HepG2 (cell line): Measurements from ENCODE around the gene NFATC3. TPM values are rescaled to one million over a fixed set of nuclear protein-coding genes. Genes with fewer than 3 reads are reported as not detected.
A peak's percentile ranks its signal among the peaks of the same experiment; 100 is the strongest.

Experiments used
- DMTF1 ChIP-seq: sonication (generic); formaldehyde crosslinking; IDR thresholded peaks from 2 replicates; pipeline ENCODE4 v1.4.0; 2020; ENCODE audit warnings: mild to moderate bottlenecking, missing genetic modification reagents
- FOXK1 ChIP-seq: sonication (generic); formaldehyde crosslinking; IDR thresholded peaks from 2 replicates; pipeline ENCODE4 v1.4.0; 2020; ENCODE audit warnings: low read depth, missing genetic modification reagents, borderline replicate concordance
- GLI4 ChIP-seq: sonication (generic); formaldehyde crosslinking; IDR thresholded peaks from 2 replicates; pipeline ENCODE4 v1.5.1; 2020; ENCODE audit warnings: missing genetic modification reagents, mild to moderate bottlenecking, moderate library complexity, borderline replicate concordance
- MNT ChIP-seq: fragments of 450-650 bp; IDR thresholded peaks from 2 replicates; pipeline ENCODE4 v1.6.1; 2016
- MTERF4 ChIP-seq: sonication (generic); formaldehyde crosslinking; IDR thresholded peaks from 2 replicates; pipeline ENCODE4 v1.8.0; 2023; ENCODE audit warnings: mild to moderate bottlenecking, missing genetic modification reagents
- NFE2L1 ChIP-seq: sonication (generic); formaldehyde crosslinking; IDR thresholded peaks from 2 replicates; pipeline ENCODE4 v1.4.0; 2020; ENCODE audit warnings: missing genetic modification reagents, mild to moderate bottlenecking, borderline replicate concordance
- RFX1 ChIP-seq: fragments of 450-650 bp; IDR thresholded peaks from 2 replicates; pipeline ENCODE4 v1.6.1; 2017
- SMC3 ChIP-seq: IDR thresholded peaks from 2 replicates; pipeline ENCODE4 v1.6.1; 2011; ENCODE audit warnings: low read length, improper control_type of control experiment
- TGIF2 ChIP-seq: IDR thresholded peaks from 2 replicates; pipeline ENCODE4 v1.6.1; 2016; ENCODE audit warnings: control low read depth, missing compliant biosample characterization
- ZHX1 ChIP-seq: sonication (generic); formaldehyde crosslinking; IDR thresholded peaks from 2 replicates; pipeline ENCODE4 v1.8.1; 2022; ENCODE audit warnings: low read depth, mild to moderate bottlenecking, missing genetic modification reagents
- ZNF12 ChIP-seq: sonication (generic); formaldehyde crosslinking; IDR thresholded peaks from 2 replicates; pipeline ENCODE4 v1.5.0; 2020; ENCODE audit warnings: missing genetic modification reagents
- ZNF281 ChIP-seq: sonication (generic); formaldehyde crosslinking; IDR thresholded peaks from 2 replicates; pipeline ENCODE4 v1.4.0; 2020; ENCODE audit warnings: missing genetic modification reagents, borderline replicate concordance
- ZNF333 ChIP-seq: sonication (generic); formaldehyde crosslinking; IDR thresholded peaks from 2 replicates; pipeline ENCODE4 v1.4.0; 2020; ENCODE audit warnings: mild to moderate bottlenecking, missing genetic modification reagents, borderline replicate concordance
- ZNF34 ChIP-seq: sonication (generic); formaldehyde crosslinking; IDR thresholded peaks from 2 replicates; pipeline ENCODE4 v1.4.0; 2020; ENCODE audit warnings: mild to moderate bottlenecking, missing genetic modification reagents, borderline replicate concordance
- ZNF350 ChIP-seq: sonication (generic); formaldehyde crosslinking; IDR thresholded peaks from 2 replicates; pipeline ENCODE4 v1.4.0; 2020; ENCODE audit warnings: mild to moderate bottlenecking, low read depth, missing genetic modification reagents, borderline replicate concordance
- ZNF510 ChIP-seq: sonication (generic); formaldehyde crosslinking; IDR thresholded peaks from 2 replicates; pipeline ENCODE4 v1.4.0; 2020; ENCODE audit warnings: low read depth, mild to moderate bottlenecking, missing genetic modification reagents
- ZNF562 ChIP-seq: sonication (generic); formaldehyde crosslinking; IDR thresholded peaks from 2 replicates; pipeline ENCODE4 v1.8.0; 2022; ENCODE audit warnings: missing genetic modification reagents, borderline replicate concordance
- polyA plus RNA-seq, 8 experiments: library from polyadenylated mRNA; depleted of rRNA in 3 of 8; stranded (reverse) in 7 of 8; unstranded in 1 of 8; fragments of >200 nt; fragmentation: Illumina TruSeq in 4 of 8; extraction: Trizol in 4 of 8; gene quantifications; 2 replicates each; pipeline versions ENCODE4 v1.2.1 to v1.2.3, GENCODE V29; 2011 to 2016; ENCODE audit warnings: low read depth in 4 of 8, missing spikeins in 1 of 8, mixed read lengths in 1 of 8; ENCODE audit not compliant: insufficient read depth in 1 of 8
- total RNA-seq, 5 experiments: library from RNA; depleted of rRNA; stranded (reverse); fragments of >200 nt; fragmentation: Illumina TruSeq; extraction: Trizol; gene quantifications; 2 replicates each; pipeline ENCODE4 v1.2.3, GENCODE V29; 2016; ENCODE audit warnings: low read depth in 1 of 5

NFATC3 gene
- total and polyA plus RNA-seq, 2 of the 13 experiments (the other 11 are each of a cell fraction or from before 2014, with no cell fraction given) = 52.6 to 62.7 TPM

GRCh38 chr16:68264128-68265077 is 179.2 kb downstream of the NFATC3 start, which contains the start of gene SLC7A6 (continued):
- TF ChIP-seq GLI4 (CRISPR knock-in tag) = no peak
- TF ChIP-seq ZNF34 (CRISPR knock-in tag) = 0 out of 2 replicates have a peak, but pooled peaks have one; percentile 33
- peak; percentile 23; the same call in 1 of the 2 replicates for TF ChIP-seq MTERF4 (CRISPR knock-in tag)
- no peak for TF ChIP-seq ZNF510 (CRISPR knock-in tag)
- no peak for TF ChIP-seq DMTF1 (CRISPR knock-in tag)
- no peak; the same call in 1 of the 2 replicates for TF ChIP-seq SMC3
- peak; percentile 89 for TF ChIP-seq NFE2L1 (CRISPR knock-in tag)
- TF ChIP-seq RFX1 = no peak
- peak; percentile 93; the same call in 1 of the 2 replicates for TF ChIP-seq ZNF333 (CRISPR knock-in tag)
- no peak for TF ChIP-seq MNT
- no peak for TF ChIP-seq ZNF281 (CRISPR knock-in tag)
- TF ChIP-seq ZNF350 = no peak; the same call in 1 of the 2 replicates
- TF ChIP-seq TGIF2 = no peak; the same call in 1 of the 2 replicates
- TF ChIP-seq ZHX1 (CRISPR knock-in tag) = no peak
- no peak; the same call in 1 of the 2 replicates for TF ChIP-seq FOXK1 (CRISPR knock-in tag)
- 0 out of 2 replicates have a peak, but pooled peaks have one; percentile 31 for TF ChIP-seq ZNF12 (CRISPR knock-in tag)
- TF ChIP-seq ZNF562 (CRISPR knock-in tag) = 0 out of 2 replicates have a peak, but pooled peaks have one; percentile 22
